ENCODE measurements around the gene FOCAD.

FOCAD gene

DNA sequence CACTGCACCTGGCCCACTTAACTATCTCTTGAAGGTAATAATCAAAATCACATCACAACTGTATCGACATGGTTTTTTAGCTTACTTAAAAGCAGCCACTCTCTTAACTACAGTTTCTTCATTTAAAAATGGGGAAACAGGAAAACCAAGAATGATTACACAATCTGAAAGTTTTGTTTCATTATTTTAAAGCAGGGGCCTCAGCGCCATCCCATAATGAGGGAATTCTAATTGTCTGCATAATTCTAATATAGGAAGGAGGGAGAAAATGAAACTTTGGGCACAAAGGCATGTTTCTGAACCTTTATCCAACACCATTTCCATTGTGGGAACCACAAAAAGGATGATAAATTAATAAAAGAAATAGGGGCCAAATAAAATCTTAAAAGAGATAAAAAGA lies 339.8 kb downstream of the FOCAD start:
- DNase-seq, result no peak

DNA sequence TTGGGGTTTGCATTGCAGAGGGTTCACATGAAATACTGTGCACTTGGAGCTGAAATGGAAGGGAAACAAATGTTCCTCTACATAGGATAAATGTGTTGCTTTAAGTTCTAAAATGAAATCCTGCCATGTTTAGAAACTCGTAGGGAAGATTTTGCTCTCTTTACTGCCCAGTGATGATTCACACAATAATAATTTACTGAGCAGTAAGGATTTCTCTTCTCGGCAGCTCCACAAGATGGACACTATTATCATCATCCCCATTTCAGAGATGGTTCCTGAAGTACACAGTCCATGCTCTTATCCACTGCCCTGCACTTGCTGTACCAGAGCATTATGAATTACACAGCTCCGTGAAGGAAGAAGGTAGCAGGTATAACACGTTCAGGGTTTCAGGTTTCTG lies 343.2 kb downstream of the FOCAD start:
- DNase-seq, result no peak

DNA sequence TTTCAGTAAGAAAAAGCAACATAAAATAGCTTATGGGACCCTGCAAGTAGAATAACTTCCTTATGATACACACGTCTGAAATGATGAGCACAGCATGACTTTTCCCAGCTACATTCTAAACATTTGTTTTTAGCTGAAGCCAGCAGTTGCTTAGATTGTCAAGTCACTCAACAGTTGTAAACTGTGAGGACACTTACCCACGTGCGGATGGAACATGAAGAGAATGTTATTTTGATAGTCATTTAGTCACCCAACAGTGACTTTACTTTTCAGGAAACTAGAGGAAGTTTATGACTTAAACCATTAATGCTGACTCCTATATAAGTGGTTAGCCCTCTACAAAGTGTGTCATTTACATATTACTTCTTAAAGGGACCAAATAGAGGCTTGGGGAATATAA lies 344.4 kb downstream of the FOCAD start:
- DNase-seq, result no peak

DNA sequence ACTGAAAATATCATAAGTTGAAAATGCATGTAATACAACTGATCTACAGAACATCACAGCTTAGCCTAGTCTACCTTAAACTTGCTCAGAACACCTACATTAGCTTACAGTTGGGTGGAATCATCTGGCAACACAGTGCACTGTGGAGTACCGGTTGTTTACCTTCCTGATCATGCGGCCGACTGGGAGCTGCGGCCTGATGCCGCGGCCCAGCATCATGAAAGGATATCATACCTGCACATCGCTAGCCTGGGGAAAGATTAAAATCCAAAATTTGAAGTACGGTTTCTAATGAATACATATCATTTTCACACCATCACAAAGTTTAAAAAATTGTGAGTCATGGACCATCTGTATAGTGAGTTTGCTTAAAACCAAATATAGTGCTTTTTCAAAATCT lies 345.6 kb downstream of the FOCAD start:
- no peak for DNase-seq

DNA sequence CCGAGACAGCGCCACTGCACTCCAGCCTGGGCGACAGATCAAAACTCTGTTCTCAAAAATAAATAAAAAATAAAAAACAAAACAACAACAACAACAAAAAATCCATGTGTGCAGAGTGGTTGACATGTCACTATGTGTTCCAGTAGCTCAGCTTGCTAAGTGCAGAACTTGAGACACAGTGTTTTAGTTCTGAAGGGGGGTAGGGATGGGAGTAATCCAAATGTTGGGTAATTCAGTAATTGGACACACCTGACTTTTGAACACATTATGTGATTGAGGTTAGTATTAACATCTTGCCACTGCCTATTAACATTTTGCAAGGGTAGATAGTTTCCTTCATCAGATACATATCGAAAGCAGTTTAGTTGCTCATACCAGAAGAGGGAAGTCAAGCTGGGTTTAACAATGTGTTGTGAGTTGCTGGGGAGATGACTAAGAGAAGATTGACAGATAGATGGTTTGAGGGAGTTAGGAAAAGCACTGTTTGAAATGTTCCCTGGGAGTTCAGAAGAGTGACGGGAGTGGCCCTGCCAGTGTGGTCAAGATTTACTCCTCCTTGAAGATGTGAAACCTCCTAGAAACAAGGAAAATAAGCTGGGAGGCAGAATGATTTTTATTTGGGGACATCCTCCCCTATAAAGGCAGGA lies 346.5 kb downstream of the FOCAD start:
- no peak for DNase-seq

DNA sequence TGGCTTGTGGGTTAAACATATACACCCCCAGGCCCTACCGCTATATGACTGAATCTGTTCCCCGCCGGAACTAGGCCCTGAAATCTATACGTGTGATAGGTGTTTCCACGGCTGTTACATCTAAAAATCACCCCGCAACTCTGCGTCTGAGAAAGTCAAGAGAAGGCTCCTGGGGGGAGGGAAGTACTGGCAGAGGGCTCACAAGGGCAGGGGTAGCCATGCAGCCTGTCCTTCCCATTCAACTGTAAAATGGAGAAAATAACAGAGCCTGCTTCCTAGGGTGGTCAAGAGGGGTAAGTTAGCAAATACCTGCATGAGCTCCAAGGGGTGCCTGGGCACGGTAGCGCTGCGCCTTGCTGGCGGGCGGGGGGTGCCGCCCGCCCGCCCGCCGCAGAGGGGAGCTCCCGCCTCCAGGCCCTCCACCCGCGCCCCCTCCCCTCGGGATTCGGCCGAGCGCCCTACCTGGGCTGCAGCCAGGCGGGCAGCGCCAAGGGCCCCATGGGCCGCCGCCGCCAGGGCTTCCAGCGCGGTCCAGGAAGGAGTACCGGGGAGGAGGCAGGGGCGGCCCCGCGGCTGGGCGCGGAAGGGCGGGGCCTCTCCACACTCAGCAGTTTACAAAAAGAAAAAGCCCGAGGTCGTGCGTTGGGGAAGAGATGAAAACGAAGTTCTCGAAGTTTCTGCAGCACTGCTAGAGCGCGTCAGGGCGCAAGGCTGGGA lies 347.2 kb downstream of the FOCAD start, which contains the start of gene HACD4:
TSS of gene HACD4 (minus strand) at position 550 of the 717 bp plus-strand sequence. CDS start at position 500, 50 bp downstream.
- DNase-seq, result peak; percentile 71

DNA sequence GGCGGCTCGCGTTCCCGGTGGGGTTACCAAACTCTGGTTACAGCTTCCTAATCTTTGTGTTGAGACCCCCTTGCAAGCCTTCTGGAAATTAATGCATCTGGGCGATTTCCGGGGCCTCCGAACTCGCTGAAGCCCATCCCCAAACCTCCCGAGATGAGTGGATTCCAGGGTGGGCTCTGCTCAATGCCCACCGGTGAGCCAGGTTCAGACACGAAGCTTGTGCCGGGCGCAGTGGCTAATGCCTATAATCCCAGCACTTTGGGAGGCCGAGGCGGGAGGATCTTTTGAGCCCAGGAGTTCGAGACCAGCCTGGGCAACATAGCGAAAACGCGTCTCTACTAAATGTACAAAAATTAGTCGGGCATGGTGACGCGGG lies 347.7 kb downstream of the FOCAD start:
- DNase-seq, result no peak

DNA sequence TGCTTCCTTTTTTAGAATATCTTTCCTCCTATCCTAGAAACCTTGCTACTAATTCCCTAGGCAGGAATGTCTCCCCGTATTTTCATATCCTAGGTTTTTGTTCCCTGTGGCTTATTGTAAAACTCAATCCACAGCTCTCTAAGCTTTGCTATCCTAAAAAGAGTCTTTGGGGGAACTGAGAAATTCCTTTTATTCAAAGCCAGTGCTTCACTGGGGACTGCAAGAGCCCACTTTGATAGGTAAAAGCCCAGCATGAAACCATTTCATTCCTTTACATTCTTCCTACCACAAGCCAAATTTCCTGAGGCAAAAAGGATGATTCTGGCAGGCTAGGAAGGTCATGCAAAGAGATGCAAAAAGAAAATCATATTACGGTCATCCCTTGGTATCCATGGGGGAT lies 353.2 kb downstream of the FOCAD start:
- no peak for DNase-seq

DNA sequence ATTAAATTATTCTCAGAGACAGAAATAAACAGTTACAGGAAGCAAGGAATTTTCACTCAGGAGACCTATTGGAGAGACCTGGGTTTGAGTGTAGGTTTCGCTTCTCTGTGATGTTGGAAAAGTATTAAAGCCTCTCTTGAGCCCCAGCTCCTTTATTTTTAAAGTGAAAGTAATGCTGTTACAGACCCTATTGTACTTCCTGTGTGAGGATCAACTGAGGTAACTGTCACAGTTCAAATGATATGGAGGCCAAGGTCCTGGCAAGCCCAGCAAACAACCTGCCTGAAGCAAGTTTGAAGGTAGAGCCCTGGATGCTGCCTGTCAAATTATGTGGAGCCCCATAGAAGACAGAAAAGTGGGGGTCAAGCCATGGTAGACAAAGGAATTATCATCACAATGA lies 355.2 kb downstream of the FOCAD start:
- no peak for DNase-seq

DNA sequence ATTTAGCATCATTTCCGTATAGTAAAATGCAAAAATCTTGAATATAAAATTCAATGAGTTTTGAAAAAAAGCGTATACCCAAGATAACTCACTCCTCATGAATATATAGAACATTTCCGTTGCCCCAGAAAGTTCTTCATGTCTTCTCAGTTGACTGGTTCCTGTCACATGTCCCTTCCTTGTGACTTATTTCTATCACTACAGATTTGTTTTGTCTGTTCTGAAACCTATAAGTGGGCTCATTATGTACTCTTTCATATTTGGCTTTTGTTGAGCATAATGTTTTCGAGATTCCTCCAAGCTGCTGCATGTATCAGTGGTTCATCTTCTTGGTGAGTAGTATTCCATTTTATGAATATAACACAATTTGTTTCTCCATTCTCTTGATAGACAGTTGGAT lies 358.4 kb downstream of the FOCAD start:
- no peak for DNase-seq

DNA sequence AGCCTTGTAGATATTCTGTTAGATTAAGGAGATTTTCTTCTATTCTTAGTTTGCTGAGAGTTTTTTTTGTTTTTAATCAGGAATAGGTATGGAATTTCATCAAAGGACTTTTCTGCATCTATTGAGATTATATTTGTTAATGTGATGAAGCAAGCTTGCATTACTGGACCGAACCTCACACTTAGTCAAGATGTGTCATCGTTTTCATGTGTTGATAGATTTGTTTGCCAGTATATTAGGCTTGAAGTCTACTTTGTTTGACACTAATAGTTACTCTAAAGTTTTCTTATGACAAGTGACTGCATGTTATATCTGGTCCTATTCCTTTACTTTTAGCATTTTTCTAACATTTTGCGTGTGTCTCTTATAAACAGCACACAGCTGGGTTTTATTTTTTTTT lies 359.8 kb downstream of the FOCAD start:
- no peak for DNase-seq

Measured in right kidney (tissue), 1 donor.